ENCODE measurements around the gene EDAR.

Gene EDAR

GRCh38 chr2:108923736-108924579, 65.1 kb downstream of the EDAR start:
- no peak for DNase-seq (ENCODE audit: low read depth)

GRCh38 chr2:108923019-108923700, 65.9 kb downstream of the EDAR start:
- no peak for DNase-seq (ENCODE audit: low read depth)

- DNase-seq (ENCODE audit: low read depth) = no peak
Observed at GRCh38 chr2:108922141-108922915, 66.7 kb downstream of the EDAR start.

- no peak for DNase-seq (ENCODE audit: low read depth)
Observed at GRCh38 chr2:108921096-108922030, 67.7 kb downstream of the EDAR start.

GRCh38 chr2:108920686-108921085, 68.3 kb downstream of the EDAR start:
- DNase-seq (ENCODE audit: low read depth) = no peak

GRCh38 chr2:108919571-108920373, 69.2 kb downstream of the EDAR start:
- DNase-seq (ENCODE audit: low read depth) = no peak

GRCh38 chr2:108918941-108919341, 70.1 kb downstream of the EDAR start:
- DNase-seq (ENCODE audit: low read depth) = no peak

GRCh38 chr2:108918156-108918874, 70.7 kb downstream of the EDAR start:
- DNase-seq (ENCODE audit: low read depth) = no peak

- DNase-seq (ENCODE audit: low read depth) = no peak
Observed at GRCh38 chr2:108917526-108917925, 71.5 kb downstream of the EDAR start.

GRCh38 chr2:108916796-108917421, 72.1 kb downstream of the EDAR start:
- no peak for DNase-seq (ENCODE audit: low read depth)

- no peak for DNase-seq (ENCODE audit: low read depth)
Observed at GRCh38 chr2:108916122-108916795, 72.8 kb downstream of the EDAR start.

- DNase-seq (ENCODE audit: low read depth) = no peak
Observed at GRCh38 chr2:108912629-108912902, 76.5 kb downstream of the EDAR start.

- no peak for DNase-seq (ENCODE audit: low read depth)
Observed at GRCh38 chr2:108911807-108912628, 77.0 kb downstream of the EDAR start.

GRCh38 chr2:108911401-108911800, 77.6 kb downstream of the EDAR start:
- no peak for DNase-seq (ENCODE audit: low read depth)

GRCh38 chr2:108910541-108911396, 78.3 kb downstream of the EDAR start:
- no peak for DNase-seq (ENCODE audit: low read depth)

- no peak for DNase-seq (ENCODE audit: low read depth)
Observed at GRCh38 chr2:108910011-108910431, 79.0 kb downstream of the EDAR start.

GRCh38 chr2:108909275-108909823, 79.7 kb downstream of the EDAR start:
- no peak for DNase-seq (ENCODE audit: low read depth)

Measured in GM04503 (cell line).